Effector memory CD4-positive, alpha-beta T cell (primary cell): Measurements from ENCODE around the gene PROC.

Source experiments
- DNase-seq, 3 donors: peaks; one replicate each; pipeline ENCODE4 v3.0.0-alpha.2; 2020
- H3K27ac ChIP-seq: 2 replicates; pipeline ENCODE4 v1.7.0; 2013; ENCODE audit warnings: mild to moderate bottlenecking, low read length, moderate library complexity; ENCODE audit not compliant: insufficient read depth, poor library complexity, severe bottlenecking
- H3K27me3 ChIP-seq: replicated peaks from 2 replicates; pipeline ENCODE4 v1.7.0; 2013; ENCODE audit warnings: mild to moderate bottlenecking, low read length; ENCODE audit not compliant: insufficient read depth, control insufficient read depth, poor library complexity, severe bottlenecking
- H3K36me3 ChIP-seq: 2 replicates; pipeline ENCODE4 v1.7.0; 2013; ENCODE audit warnings: mild to moderate bottlenecking, low read length, moderate library complexity; ENCODE audit not compliant: control insufficient read depth, insufficient read depth
- H3K4me1 ChIP-seq: 2 replicates; pipeline ENCODE4 v1.7.0; 2013; ENCODE audit warnings: low read length, mild to moderate bottlenecking; ENCODE audit not compliant: control insufficient read depth, insufficient read depth, poor library complexity, severe bottlenecking
- H3K4me3 ChIP-seq: 2 replicates; pipeline ENCODE4 v1.7.0; 2013; ENCODE audit warnings: low read length, low read depth, mild to moderate bottlenecking; ENCODE audit not compliant: insufficient read depth, poor library complexity, severe bottlenecking
- H3K9me3 ChIP-seq: 2 replicates; pipeline ENCODE4 v1.7.0; 2013; ENCODE audit warnings: mild to moderate bottlenecking, low read length, moderate library complexity; ENCODE audit not compliant: control insufficient read depth

PROC gene

DNA sequence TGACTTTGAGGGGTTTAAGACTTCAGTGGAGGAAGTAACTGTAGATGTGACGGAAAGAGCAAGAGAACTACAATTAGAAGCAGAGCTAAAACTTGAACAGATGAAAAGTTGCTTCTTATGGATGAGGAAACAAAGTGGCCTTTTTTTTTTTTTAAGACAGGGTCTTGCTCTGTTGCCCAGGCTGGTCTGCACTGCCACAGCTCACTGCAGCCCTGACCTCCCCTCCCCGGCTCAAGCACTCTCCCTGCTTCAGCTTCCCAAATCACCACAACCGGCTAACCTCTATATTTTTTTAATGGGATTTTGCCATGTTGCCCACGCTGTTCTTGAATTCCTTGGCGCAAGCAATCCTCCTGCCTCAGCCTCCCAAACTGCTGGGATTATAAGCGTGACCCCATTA, 33.7 kb upstream of the PROC start:
- DNase-seq: no peak
- no peaks in the 10 kb centered on the region for H3K36me3 ChIP-seq
- no peak overlapping the region for H3K27ac ChIP-seq
- no peaks in the 10 kb centered on the region for H3K9me3 ChIP-seq
- no peak overlapping the region for H3K4me3 ChIP-seq
- peaks cover 34% of the 10 kb centered on the region for H3K4me1 ChIP-seq
- no peaks in the 10 kb centered on the region for H3K27me3 ChIP-seq

DNA sequence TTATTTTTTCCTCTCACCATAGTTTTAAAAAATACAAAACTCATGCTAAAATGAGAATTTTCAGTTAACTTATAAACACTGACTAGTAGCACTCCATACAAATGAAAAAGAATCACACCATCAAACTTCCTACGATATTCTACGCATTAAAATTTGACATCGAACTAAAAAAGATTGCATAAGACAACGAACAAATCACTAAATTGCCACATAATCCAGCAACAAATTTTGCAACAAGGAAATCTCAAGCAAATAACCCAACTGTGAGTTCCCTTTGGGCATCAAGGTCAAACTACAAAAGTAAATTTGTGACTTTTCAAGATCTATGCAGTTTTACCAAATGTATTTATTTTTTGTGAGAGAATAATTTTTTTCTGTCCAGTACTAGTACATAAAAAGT, 32.0 kb upstream of the PROC start:
- H3K27me3 ChIP-seq: no peaks in the 10 kb centered on the region
- H3K27ac ChIP-seq: no peak overlapping the region
- no peak for DNase-seq
- H3K4me1 ChIP-seq: peaks cover 37% of the 10 kb centered on the region
- peak overlapping the region; percentile 89 for H3K4me3 ChIP-seq
- H3K36me3 ChIP-seq: no peaks in the 10 kb centered on the region
- no peaks in the 10 kb centered on the region for H3K9me3 ChIP-seq

- peak overlapping the region; percentile 89 for H3K4me3 ChIP-seq
- H3K27me3 ChIP-seq: no peaks in the 10 kb centered on the region
- peak overlapping the region; percentile 99 for H3K27ac ChIP-seq
- peaks cover 33% of the 10 kb centered on the region for H3K4me1 ChIP-seq
- peak; percentile 70 to 74 (median 71) for DNase-seq
- no peaks in the 10 kb centered on the region for H3K36me3 ChIP-seq
- no peaks in the 10 kb centered on the region for H3K9me3 ChIP-seq
Observed at GRCh38 chr2:127386764-127387654, 31.2 kb upstream of the PROC start.

- Histone ChIP-seq H3K4me1 (peaks cover 33% of the 10 kb centered on the region), H3K36me3 (no peaks in the 10 kb centered on the region), H3K27me3 (no peaks in the 10 kb centered on the region), H3K4me3 (peak within 1 kb of the TSS; percentile 89), H3K27ac (peak within 1 kb of the TSS; percentile 99), H3K9me3 (no peaks in the 10 kb centered on the region)
- peak; percentile 94 to 98 (median 94) for DNase-seq
Observed at GRCh38 chr2:127387655-127388422, 30.4 kb upstream of the PROC start, which contains the start of gene MAP3K2. MAP3K2 (minus strand) TSS chr2:127387975; CDS start chr2:127343129, 44,846 bp downstream.

GRCh38 chr2:127388423-127389164, 29.6 kb upstream of the PROC start:
- H3K4me3 ChIP-seq: peak overlapping the region; percentile 59
- H3K4me1 ChIP-seq: peaks cover 33% of the 10 kb centered on the region
- peak overlapping the region; percentile 99 for H3K27ac ChIP-seq
- H3K9me3 ChIP-seq: no peaks in the 10 kb centered on the region
- no peaks in the 10 kb centered on the region for H3K27me3 ChIP-seq
- no peak for DNase-seq
- no peaks in the 10 kb centered on the region for H3K36me3 ChIP-seq

- no peaks in the 10 kb centered on the region for H3K9me3 ChIP-seq
- no peak for DNase-seq
- peak overlapping the region; percentile 46 for H3K27ac ChIP-seq
- H3K27me3 ChIP-seq: no peaks in the 10 kb centered on the region
- H3K4me1 ChIP-seq: peaks cover 33% of the 10 kb centered on the region
- no peak overlapping the region for H3K4me3 ChIP-seq
- H3K36me3 ChIP-seq: no peaks in the 10 kb centered on the region
Observed at GRCh38 chr2:127389778-127390435, 28.3 kb upstream of the PROC start.

- Histone ChIP-seq H3K4me3 (no peak overlapping the region), H3K36me3 (no peaks in the 10 kb centered on the region), H3K9me3 (no peaks in the 10 kb centered on the region), H3K27me3 (no peaks in the 10 kb centered on the region), H3K4me1 (peaks cover 15% of the 10 kb centered on the region), H3K27ac (no peak overlapping the region)
- no peak for DNase-seq
Observed at GRCh38 chr2:127392133-127392827, 25.9 kb upstream of the PROC start.

- no peaks in the 10 kb centered on the region for H3K36me3 ChIP-seq
- H3K4me3 ChIP-seq: no peak overlapping the region
- H3K9me3 ChIP-seq: no peaks in the 10 kb centered on the region
- DNase-seq: no peak
- peaks cover 15% of the 10 kb centered on the region for H3K4me1 ChIP-seq
- H3K27me3 ChIP-seq: no peaks in the 10 kb centered on the region
- H3K27ac ChIP-seq: no peak overlapping the region
Observed at GRCh38 chr2:127392828-127393578, 25.2 kb upstream of the PROC start.
